ENCODE results near the gene CREBL2.

The CREBL2 gene

DNA sequence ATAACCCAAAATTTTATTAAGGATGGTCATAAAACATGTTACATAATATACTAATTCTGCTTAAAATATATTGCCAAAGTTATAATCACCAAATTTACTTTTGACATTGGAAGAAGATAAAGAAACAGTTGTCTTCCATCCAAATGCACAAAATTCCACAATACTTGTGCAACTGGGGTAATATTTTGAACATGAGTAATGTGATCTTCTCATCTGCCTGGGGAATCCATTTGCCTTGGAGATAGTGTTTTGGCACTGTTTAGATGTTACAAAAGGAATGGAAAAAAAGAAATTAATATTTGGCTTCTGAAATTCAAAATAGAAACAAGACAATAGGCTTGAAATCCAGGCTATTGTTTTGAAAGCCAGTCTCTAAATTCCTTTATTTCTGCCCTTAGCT is 75.2 kb downstream of the CREBL2 start:
- H3K9me3 Mint-ChIP-seq, result no peaks in the 10 kb centered on the region
- H3K4me1 Mint-ChIP-seq (ENCODE audit: low read depth), result peaks cover 7% of the 10 kb centered on the region
- H3K36me3 Mint-ChIP-seq (ENCODE audit: low read depth), result peaks cover 21% of the 10 kb centered on the region
- H3K27me3 Mint-ChIP-seq (ENCODE audit: low read depth), result no peaks in the 10 kb centered on the region
- no peak overlapping the region for H3K27ac Mint-ChIP-seq
- H3K4me3 Mint-ChIP-seq, result no peak overlapping the region

DNA sequence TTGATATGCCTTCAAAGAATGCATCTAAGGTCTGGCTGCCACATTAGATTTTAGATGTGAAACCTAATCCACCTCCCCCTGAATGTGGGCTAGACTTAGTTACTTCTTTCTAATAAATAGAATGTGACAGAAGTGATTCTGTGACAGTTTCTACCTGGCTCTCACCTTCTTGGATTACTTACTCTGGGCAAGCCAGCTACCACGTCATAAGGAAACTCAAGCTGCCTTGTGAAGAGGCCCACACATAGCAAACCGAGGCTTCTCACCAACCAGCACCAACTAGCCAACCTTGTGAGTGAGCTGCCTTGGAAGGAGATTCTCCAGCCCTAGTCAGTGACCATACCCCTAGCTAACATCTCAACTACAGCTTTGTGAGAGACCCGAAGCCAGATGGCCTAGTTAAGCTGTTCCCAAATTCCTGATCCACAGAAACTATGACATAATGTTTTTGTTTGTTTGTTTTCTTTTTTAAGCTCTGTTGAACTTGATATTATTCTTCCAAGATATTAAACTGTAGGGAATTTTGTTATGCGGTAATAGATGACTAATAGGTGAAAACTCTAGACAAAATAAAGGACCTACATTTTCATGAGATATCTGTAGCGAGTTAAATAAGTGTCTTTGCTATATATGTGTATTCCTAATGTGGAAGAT is 78.1 kb downstream of the CREBL2 start:
- Mint-ChIP-seq H3K9me3 (no peaks in the 10 kb centered on the region), H3K36me3 (ENCODE audit: low read depth) (peaks cover 17% of the 10 kb centered on the region), H3K4me3 (no peak overlapping the region), H3K27me3 (ENCODE audit: low read depth) (no peaks in the 10 kb centered on the region), H3K4me1 (ENCODE audit: low read depth) (peaks cover 13% of the 10 kb centered on the region), H3K27ac (no peak overlapping the region)

DNA sequence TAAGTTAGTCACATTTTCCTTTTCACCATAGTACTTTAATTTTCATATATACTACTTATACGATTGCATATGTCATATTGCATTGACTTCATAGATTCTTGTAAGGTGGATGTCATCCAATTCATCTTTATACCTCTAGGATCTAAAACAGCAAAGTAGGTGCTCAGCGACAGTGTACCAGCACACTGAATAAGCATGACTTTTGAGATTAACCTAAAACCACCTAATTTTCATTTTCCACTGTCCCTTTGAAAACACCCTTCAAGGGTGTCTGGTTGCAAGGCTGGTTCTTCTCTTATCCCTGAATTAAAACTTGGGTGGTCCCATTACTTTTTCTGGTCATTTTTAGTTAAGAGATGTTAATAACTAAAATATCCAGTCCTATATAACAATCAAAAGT is 79.9 kb downstream of the CREBL2 start:
- Mint-ChIP-seq H3K27ac (peak overlapping the region; percentile 14), H3K4me1 (ENCODE audit: low read depth) (peaks cover 26% of the 10 kb centered on the region), H3K4me3 (no peak overlapping the region), H3K36me3 (ENCODE audit: low read depth) (peaks cover 20% of the 10 kb centered on the region), H3K9me3 (no peaks in the 10 kb centered on the region), H3K27me3 (ENCODE audit: low read depth) (no peaks in the 10 kb centered on the region)

DNA sequence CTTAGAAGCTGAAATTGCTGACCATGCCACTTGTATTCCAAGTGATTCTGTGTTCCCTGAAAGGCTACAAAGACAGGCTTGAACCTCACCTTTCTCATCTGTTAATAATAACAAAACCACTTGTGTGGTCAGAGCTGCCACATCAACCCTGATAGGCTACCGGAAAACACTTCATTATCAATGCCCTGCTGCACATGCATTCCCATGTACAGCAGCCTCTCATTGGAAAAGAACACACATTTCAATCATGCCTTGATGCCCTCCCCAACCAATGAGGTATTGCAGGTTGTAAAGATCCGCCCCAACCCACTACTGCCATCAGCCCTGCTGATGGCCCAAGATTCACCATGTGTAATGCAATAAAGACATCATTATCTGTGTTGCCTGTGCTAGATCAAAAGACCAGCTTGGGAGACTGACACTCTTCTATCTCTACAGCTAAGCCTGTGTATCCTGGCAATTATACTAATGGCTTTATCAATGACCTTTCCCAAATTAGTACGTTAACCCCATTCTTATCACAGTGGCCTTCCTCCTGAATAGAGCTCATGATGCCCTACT is 81.5 kb downstream of the CREBL2 start:
- H3K36me3 Mint-ChIP-seq (ENCODE audit: low read depth), result peaks cover 17% of the 10 kb centered on the region
- H3K4me1 Mint-ChIP-seq (ENCODE audit: low read depth), result peaks cover 39% of the 10 kb centered on the region

More for the DNA sequence above, 81.5 kb downstream of the CREBL2 start:
- H3K27ac Mint-ChIP-seq, result no peak overlapping the region
- no peaks in the 10 kb centered on the region for H3K9me3 Mint-ChIP-seq
- no peak overlapping the region for H3K4me3 Mint-ChIP-seq
- no peaks in the 10 kb centered on the region for H3K27me3 Mint-ChIP-seq (ENCODE audit: low read depth)

Data from T-helper 1 cell treated with Interleukin-12 subunit alpha and Interleukin-12 subunit beta and Interleukin-4 antibody, amounts not matched to agents 30 μg/mL and 1 μg/mL, for 36 hours (primary cell).